ENCODE data around the gene FAM156A. TPM values are rescaled to one million over a fixed set of nuclear protein-coding genes. Genes with fewer than 3 reads are reported as not detected.

FAM156A gene, protein sequence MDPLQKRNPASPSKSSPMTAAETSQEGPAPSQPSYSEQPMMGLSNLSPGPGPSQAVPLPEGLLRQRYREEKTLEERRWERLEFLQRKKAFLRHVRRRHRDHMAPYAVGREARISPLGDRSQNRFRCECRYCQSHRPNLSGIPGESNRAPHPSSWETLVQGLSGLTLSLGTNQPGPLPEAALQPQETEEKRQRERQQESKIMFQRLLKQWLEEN
- total RNA-seq, result 14.8 and 18.3 TPM in 2 replicates

DNA sequence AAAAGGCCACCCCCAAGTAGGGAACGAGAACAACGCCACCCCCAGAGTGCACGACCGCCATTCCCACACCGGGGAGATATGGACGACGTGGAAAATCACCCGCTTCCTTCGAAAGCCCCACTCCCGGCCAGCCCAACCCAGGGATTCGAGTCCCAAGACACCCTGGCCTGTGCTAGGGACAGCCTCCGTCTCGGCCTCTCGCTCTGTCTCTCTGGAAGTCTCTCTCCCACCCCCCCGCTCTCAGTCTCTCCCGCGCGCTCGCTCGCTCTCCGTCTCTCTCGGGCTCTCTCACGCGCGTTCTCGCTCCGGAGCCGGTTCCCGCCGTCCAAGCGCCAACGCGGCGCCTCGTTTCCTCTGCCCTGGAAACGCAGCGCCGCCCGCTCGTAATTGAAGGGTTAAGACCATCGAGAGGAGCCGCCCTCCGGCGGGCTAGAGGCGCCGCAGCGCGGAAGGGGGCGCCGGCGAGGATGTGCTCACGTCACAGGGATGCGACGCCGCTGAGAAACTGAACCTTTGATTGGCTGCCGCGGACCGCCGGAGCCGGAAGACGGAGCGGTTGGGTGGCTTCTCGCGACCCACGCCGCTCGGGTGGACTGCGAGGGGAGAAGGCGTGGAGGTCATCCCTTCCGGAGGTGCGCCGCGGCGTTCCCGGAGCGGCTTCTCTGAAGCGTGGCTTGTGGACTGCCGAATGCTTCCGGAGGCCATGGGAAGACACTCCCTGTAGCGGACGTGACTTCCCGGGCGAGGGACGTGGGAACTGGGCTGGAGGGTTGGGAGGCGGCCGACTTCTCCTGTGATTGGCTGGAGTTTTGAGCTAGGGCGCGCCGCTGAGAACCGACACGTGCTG is at the start of gene FAM156A:
TSS of gene FAM156A (minus strand) at position 406 of the 847 bp plus-strand sequence. CDS start 9,930 bp downstream, outside the sequence.

Other genes starting within 250 kb of the FAM156A start
- gene SSX2B, start 207.3 kb downstream of the FAM156A start, total RNA-seq, result not detected in 2 replicates
- not detected in 2 replicates for gene SPANXN5, start 161.1 kb downstream of the FAM156A start, total RNA-seq
- not detected in 2 replicates for gene XAGE5, start 147.2 kb downstream of the FAM156A start, total RNA-seq
- gene XAGE3, start 90.4 kb downstream of the FAM156A start, total RNA-seq, result not detected in 2 replicates
- gene FAM156B, start 61.2 kb downstream of the FAM156A start, total RNA-seq, result 9.5 and 10.8 TPM in 2 replicates
- 2.2 and 2.8 TPM in 2 replicates for gene GPR173, start 90.3 kb upstream of the FAM156A start, total RNA-seq
- 15.7 and 24.2 TPM in 2 replicates for gene TSPYL2, start 123.8 kb upstream of the FAM156A start, total RNA-seq
- gene KANTR, start 135.6 kb upstream of the FAM156A start, total RNA-seq, result 9.3 and 10.7 TPM in 2 replicates

Measured in articular chondrocyte of knee joint (primary cell).